Measurements from ENCODE around the gene H1-8. TPM values are rescaled to one million over a fixed set of nuclear protein-coding genes. Genes with fewer than 3 reads are reported as not detected.
A peak's percentile ranks its signal among the peaks of the same experiment; 100 is the strongest.

Gene H1-8
- total RNA-seq, 1 donor from 2014 or later = not detected

DNA sequence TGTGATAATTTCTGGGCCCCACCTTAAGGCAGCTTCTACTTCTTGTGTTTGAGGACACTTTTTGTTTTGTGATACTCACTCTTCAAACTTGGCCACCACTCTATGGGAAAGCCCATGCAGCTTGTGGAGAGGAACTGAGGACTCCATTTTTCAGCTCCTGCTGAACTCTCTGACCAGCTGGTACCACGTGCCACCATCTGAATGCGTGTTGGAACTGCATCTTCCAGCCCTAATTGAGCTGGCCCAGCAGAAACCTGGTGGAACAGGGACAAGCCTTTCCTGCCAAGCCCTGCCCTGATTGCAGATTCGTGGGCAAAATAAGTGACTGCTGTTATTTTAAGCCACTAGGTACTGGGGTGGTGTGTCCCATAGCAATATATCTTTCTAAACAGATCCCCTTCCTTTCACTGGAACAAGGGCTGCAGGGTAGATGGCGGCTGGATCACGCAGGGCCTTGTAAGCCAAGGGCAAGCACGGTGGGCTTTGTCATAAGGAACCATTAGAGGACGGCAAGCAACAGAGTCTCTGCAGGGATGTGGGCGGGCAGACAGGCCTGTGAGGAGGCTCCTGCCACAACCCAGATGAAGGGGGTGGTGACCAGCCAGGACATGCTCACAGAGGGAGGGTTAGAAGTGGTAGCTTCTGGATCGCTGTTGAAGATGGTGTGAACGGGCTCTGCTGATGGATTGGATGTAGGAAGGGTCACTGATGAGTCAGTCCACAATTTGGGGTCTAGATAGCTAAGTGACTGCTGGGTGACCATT is 9.5 kb downstream of the H1-8 start:
- intact Hi-C loops (cut with micrococcal nuclease) = no loop called here
- ATAC-seq = peak; percentile 32

GRCh38 chr3:129553171-129553570 is 10.2 kb downstream of the H1-8 start:
- intact Hi-C loops (cut with micrococcal nuclease) = no loop called here
- ATAC-seq = no peak
- no peak for DNase-seq

More for the DNA sequence above, 9.5 kb downstream of the H1-8 start:
- no peak for DNase-seq

- intact Hi-C loops (cut with micrococcal nuclease) = no loop called here
- no peak for DNase-seq
- no peak for ATAC-seq
Observed at GRCh38 chr3:129553719-129554118, 10.7 kb downstream of the H1-8 start.

GRCh38 chr3:129554356-129555152 is 11.6 kb downstream of the H1-8 start:
- ATAC-seq = no peak
- intact Hi-C loops (cut with micrococcal nuclease) = no loop called here
- no peak for DNase-seq

DNA sequence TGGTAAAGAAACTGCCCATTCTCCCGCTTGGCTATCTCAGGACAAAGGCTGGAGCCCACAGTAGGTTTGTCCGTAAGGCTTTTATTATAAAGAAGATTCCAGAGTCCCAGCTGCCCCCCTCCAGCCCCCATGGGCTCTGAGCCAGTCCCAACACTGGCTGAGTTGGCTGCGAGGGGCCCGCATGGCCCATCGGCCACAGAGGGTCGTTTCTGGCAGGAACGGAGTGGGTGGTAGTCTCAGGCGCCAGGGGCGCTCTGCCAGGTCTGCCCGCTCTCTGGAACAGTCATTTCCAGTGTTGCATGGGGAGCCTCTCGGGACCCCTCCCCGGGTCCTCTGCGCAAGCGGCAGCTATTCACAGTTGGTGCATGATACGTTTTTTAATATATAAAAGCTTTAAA is 12.2 kb downstream of the H1-8 start:
- intact Hi-C loops (cut with micrococcal nuclease) = no loop called here
- no peak for DNase-seq
- ATAC-seq = no peak

DNA sequence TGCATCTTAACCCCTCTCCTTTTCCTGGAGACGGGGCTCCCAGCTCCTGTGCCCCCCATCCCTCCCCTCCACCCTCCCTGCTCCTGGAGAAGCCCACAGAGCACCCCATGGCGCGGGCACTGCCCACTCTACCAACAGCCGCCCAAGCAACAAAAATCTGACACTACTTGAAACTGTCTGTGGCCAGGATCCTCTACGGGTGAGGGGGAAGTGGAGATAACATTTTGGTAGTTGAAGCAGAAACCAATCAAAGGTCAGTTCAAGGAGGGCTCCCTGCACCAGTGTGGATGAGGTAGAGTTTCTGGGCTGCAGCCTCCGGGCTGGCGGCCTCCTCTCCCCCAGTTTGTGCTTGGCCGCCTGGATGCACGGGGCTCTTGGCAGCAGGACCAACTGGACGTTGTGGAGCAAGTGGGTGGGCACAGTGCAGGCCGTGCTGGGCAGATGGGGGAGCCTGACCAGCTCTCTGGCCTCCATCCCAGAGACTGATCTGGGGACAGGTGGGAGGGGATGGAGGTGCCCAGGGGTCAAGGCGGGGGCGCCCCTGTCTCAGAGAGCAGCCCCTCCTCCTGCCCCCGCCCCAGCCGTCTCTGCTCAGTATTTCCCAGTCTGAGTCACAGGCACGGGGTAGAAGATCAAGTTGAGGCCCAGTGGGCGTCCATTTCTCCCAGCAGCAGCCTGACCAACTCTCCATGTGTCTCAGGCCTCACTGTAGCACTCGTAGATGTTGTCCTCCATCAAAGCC is 12.8 kb downstream of the H1-8 start:
- ATAC-seq (no peak), DNase-seq (no peak)
- intact Hi-C loops (cut with micrococcal nuclease) = no loop called here

- ATAC-seq = no peak
- intact Hi-C loops (cut with micrococcal nuclease) = no loop called here
- no peak for DNase-seq
Observed at GRCh38 chr3:129556358-129556695, 13.4 kb downstream of the H1-8 start.

DNA sequence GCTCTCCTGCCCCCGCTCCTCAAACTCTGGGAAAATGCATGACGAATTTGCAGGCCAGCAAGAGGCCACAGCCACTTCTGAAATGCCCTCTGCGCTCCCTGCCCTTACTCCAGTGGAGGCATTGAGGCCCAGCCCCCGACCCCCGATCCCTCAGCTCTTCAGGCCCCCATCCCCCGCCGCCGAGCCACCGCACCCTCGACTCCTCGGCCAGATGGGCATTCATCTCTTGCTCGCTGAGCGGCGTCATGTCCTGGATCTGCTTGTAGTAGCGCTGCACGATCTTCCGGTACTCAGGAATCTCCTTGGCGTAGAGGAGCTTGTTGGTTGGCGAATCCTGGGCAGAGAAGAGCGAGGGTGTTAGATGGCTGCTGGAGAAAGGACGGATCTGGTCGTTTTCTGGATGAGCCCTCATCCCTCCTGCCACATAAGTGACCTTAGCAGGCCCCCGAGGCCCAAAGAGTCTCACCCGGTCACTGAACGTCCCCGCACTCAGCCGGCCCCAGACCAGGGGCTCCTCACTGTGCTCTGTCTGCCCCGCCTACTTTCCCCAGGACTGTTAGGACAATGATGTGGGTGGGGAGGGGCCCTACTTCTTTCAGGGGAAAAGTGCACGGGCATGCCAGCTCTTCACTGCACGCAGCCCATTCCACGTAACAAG is 14.0 kb downstream of the H1-8 start:
- DNase-seq (no peak), ATAC-seq (no peak)
- intact Hi-C loops (cut with micrococcal nuclease) = no loop called here

DNA sequence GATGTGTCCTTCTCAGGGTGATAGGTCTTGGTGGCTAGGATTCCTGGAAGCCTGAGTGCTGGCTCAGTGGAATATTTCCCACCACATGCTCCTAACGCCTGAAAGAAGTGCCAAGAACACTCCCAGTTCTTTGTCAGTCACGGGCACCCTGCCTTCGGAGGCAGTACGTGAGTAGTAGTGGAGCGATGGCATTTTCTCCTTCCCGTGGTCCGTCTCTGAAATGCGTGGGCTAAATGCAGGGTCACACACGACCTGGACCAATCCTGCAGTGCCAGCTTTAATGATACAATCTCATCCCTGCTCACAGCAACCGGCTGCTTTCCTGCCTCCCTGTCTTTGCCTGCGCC is 14.5 kb downstream of the H1-8 start:
- ATAC-seq (peak; percentile 44), DNase-seq (peak; percentile 65)
- intact Hi-C loops (cut with micrococcal nuclease) = no loop called here

GRCh38 chr3:129558081-129558771 is 15.3 kb downstream of the H1-8 start:
- intact Hi-C loops (cut with micrococcal nuclease) = no loop called here
- ATAC-seq = no peak
- DNase-seq = no peak

GRCh38 chr3:129558772-129559564 is 16.0 kb downstream of the H1-8 start:
- DNase-seq = no peak
- intact Hi-C loops (cut with micrococcal nuclease) = no loop called here
- no peak for ATAC-seq

- ATAC-seq (no peak), DNase-seq (no peak)
- intact Hi-C loops (cut with micrococcal nuclease) = no loop called here
Observed at GRCh38 chr3:129559565-129560079, 16.6 kb downstream of the H1-8 start.

DNA sequence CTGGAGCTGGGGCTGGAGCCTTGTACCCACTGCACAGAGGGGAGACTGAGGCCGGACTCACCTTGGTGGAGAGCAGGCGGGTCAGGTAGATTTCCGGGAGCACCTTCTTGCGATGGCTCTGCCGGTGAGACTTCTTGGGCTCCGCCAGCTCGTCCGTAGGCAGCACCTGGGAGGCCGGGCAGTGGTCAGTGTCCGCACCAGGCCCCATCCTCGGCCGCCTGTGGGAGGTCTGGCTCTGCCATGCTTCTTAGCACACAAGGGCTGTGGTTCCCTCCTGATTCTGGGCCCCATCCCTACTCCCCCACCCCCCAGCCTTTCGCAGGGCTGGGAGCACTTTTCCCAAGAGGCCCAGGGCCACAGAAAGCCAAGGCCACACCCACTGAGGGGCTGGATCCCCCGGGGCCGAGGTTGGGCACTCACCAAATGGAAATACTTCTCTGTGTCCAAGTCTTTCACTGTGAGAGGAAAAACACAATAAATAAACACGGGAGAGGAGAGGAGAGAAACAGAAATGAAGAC is 17.4 kb downstream of the H1-8 start:
- intact Hi-C loops (cut with micrococcal nuclease) = no loop called here
- DNase-seq (peak; percentile 71), ATAC-seq (peak; percentile 22)

DNA sequence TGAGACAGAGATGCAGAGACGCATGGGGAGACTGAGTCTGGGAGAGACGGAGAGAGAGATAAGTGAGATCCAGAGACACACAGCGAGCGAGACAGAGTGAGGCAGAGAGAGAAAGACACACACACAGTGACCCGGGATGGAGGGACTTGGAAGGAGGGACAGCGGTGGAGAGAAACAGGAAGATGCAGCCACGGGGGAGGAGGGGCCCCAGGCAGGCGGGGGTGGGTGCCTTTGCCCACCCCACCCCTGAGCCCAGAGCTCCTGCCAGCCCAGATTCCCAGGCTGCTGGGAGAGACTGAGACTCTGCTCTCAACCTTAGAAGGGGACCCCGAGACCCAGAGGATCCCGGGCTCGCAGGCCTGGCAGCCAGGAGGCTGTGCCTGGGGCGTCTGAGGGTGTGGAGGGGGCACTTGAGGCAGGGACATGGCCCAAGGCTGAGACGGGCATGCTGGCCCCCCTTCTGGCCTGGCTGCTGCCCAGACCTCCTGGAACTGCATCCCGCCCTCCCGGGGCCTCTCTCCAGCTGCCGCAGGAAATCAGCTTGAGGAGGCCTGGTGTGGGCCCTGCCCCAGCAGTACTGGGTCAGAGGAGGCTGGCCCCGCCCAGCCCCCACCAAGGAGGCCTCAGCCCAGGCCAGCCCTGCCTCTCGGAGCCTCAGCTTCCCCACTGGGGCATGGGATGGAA is 18.1 kb downstream of the H1-8 start:
- peak; percentile 86 for ATAC-seq
- intact Hi-C loops (cut with micrococcal nuclease) = no loop called here

GRCh38 chr3:129561619-129562248 is 18.8 kb downstream of the H1-8 start:
- intact Hi-C loops (cut with micrococcal nuclease) = no loop called here
- DNase-seq (peak; percentile 32), ATAC-seq (no peak)

More for the DNA sequence above, 18.1 kb downstream of the H1-8 start:
- peak; percentile 91 for DNase-seq

GRCh38 chr3:129562803-129563202 is 19.8 kb downstream of the H1-8 start:
- peak; percentile 29 for DNase-seq
- ATAC-seq = no peak
- intact Hi-C loops (cut with micrococcal nuclease) = no loop called here

DNA sequence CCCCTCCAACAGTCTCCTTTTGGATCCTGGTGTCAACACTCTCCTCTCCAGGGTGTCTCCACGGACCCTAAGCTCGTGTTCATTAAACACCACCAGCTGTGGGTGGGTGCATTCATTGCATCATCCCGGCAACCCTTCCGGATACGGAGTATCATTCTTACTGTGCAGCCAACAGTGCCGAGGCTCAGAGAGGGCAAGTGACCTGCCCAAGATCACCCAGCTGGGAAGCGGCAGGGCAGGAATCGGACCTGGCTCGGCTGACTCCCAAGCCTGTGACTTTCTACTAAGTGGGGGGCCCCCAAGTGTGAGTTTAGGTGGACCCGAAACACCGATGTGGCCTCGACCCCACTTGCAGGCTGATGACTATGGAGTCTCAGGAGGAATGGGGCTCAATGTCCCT is 20.4 kb downstream of the H1-8 start:
- intact Hi-C loops (cut with micrococcal nuclease) = no loop called here
- ATAC-seq (no peak), DNase-seq (no peak)
